ENCODE data around the gene SLCO3A1.

The SLCO3A1 gene

GRCh38 chr15:92079047-92079446 is 225.5 kb downstream of the SLCO3A1 start:
- Histone ChIP-seq H3K79me2 (ENCODE audit: control insufficient read depth, insufficient read depth, low read length) (no peaks in the 10 kb centered on the region), H3K4me3 (ENCODE audit: low read length) (no peak overlapping the region), H4K5ac (ENCODE audit: low read length) (no peak overlapping the region), H3K27me3 (ENCODE audit: insufficient read depth, low read length, poor library complexity) (no peaks in the 10 kb centered on the region), H3K9ac (ENCODE audit: low read length) (no peak overlapping the region), H3K23ac (ENCODE audit: low read length) (no peak overlapping the region), H2BK15ac (replicated peaks; ENCODE audit: low read depth) (no peak overlapping the region), H2AK5ac (ENCODE audit: low read length) (no peak overlapping the region), H3K36me3 (ENCODE audit: control insufficient read depth, insufficient read depth, low read length) (no peaks in the 10 kb centered on the region), H4K8ac (ENCODE audit: low read depth, low read length) (no peak overlapping the region), H3K79me1 (ENCODE audit: low read length) (no peaks in the 10 kb centered on the region), H3K4ac (ENCODE audit: low read depth, low read length) (no peak overlapping the region), H3K27ac (ENCODE audit: low read depth, low read length) (no peak overlapping the region), H2BK5ac (ENCODE audit: low read length) (no peak overlapping the region), H3K56ac (ENCODE audit: low read length) (no peak overlapping the region), H3K4me1 (ENCODE audit: control insufficient read depth, low read depth, low read length) (peaks cover 7% of the 10 kb centered on the region), H3K18ac (ENCODE audit: low read length) (no peak overlapping the region), H2BK120ac (ENCODE audit: low read depth, low read length) (no peak overlapping the region), H3K4me2 (ENCODE audit: low read length) (no peak overlapping the region)
- peak; percentile 77 for DNase-seq
- no CpG with 5 or more reads among the region's 3 CpGs for WGBS (ENCODE audit: extremely low coverage, insufficient coverage, low lambda C conversion rate)

DNA sequence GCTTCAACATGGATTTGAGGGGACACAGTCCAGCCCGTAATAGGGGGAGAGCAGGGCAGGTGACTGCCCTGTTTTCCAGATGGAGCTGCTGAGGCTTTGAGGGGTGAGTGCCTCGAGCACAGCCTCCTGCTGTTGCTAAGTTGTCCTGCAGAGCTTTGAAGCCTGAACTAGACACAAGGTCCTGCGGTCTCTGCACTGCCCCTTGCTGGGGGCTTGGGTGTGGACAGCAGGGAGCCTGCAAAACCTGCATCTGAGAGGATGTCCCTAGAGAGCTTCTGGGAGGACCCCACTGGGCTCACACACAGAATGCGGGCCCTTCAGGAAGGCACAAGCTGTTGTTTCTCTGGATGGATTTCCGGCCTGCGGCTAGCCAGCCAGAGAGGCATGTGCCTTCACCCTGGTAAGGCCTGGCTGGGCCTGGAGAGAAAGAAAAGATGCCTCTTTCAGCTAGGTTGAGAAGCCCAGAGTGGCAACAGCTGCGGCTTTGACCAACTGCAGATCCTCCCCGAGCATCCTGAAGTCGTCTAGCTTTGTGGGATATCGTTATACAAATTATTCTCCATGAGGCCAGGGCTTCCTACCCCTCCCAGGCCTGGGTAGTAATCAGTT is 226.2 kb downstream of the SLCO3A1 start:
- Histone ChIP-seq H3K4me1 (ENCODE audit: control insufficient read depth, low read depth, low read length) (peaks cover 5% of the 10 kb centered on the region), H3K27ac (ENCODE audit: low read depth, low read length) (no peak overlapping the region)

GRCh38 chr15:92082006-92082843 is 228.7 kb downstream of the SLCO3A1 start:
- Histone ChIP-seq H3K36me3 (ENCODE audit: control insufficient read depth, insufficient read depth, low read length) (no peaks in the 10 kb centered on the region), H3K79me1 (ENCODE audit: low read length) (no peaks in the 10 kb centered on the region), H3K27me3 (ENCODE audit: insufficient read depth, low read length, poor library complexity) (no peaks in the 10 kb centered on the region), H2BK15ac (replicated peaks; ENCODE audit: low read depth) (no peak overlapping the region), H3K4me3 (ENCODE audit: low read length) (no peak overlapping the region), H2AK5ac (ENCODE audit: low read length) (no peak overlapping the region), H3K56ac (ENCODE audit: low read length) (no peak overlapping the region), H3K27ac (ENCODE audit: low read depth, low read length) (no peak overlapping the region), H3K4me2 (ENCODE audit: low read length) (no peak overlapping the region), H3K18ac (ENCODE audit: low read length) (no peak overlapping the region), H3K4ac (ENCODE audit: low read depth, low read length) (no peak overlapping the region), H3K23ac (ENCODE audit: low read length) (no peak overlapping the region), H4K5ac (ENCODE audit: low read length) (no peak overlapping the region), H2BK5ac (ENCODE audit: low read length) (no peak overlapping the region), H2BK120ac (ENCODE audit: low read depth, low read length) (no peak overlapping the region), H4K8ac (ENCODE audit: low read depth, low read length) (no peak overlapping the region), H3K4me1 (ENCODE audit: control insufficient read depth, low read depth, low read length) (no peaks in the 10 kb centered on the region), H3K79me2 (ENCODE audit: control insufficient read depth, insufficient read depth, low read length) (no peaks in the 10 kb centered on the region), H3K9ac (ENCODE audit: low read length) (no peak overlapping the region)
- WGBS (ENCODE audit: extremely low coverage, insufficient coverage, low lambda C conversion rate), result no CpG with 5 or more reads among the region's 10 CpGs
- DNase-seq, result peak; percentile 81

More for the DNA sequence above, 226.2 kb downstream of the SLCO3A1 start:
- Histone ChIP-seq H3K4me3 (ENCODE audit: low read length) (no peak overlapping the region), H3K79me1 (ENCODE audit: low read length) (no peaks in the 10 kb centered on the region), H4K8ac (ENCODE audit: low read depth, low read length) (no peak overlapping the region), H3K4ac (ENCODE audit: low read depth, low read length) (no peak overlapping the region), H3K4me2 (ENCODE audit: low read length) (no peak overlapping the region), H3K27me3 (ENCODE audit: insufficient read depth, low read length, poor library complexity) (no peaks in the 10 kb centered on the region), H2BK5ac (ENCODE audit: low read length) (no peak overlapping the region), H3K79me2 (ENCODE audit: control insufficient read depth, insufficient read depth, low read length) (no peaks in the 10 kb centered on the region), H2BK15ac (replicated peaks; ENCODE audit: low read depth) (no peak overlapping the region), H3K9ac (ENCODE audit: low read length) (no peak overlapping the region), H4K5ac (ENCODE audit: low read length) (no peak overlapping the region), H3K36me3 (ENCODE audit: control insufficient read depth, insufficient read depth, low read length) (no peaks in the 10 kb centered on the region), H3K56ac (ENCODE audit: low read length) (no peak overlapping the region), H3K18ac (ENCODE audit: low read length) (no peak overlapping the region), H3K23ac (ENCODE audit: low read length) (no peak overlapping the region), H2AK5ac (ENCODE audit: low read length) (no peak overlapping the region), H2BK120ac (ENCODE audit: low read depth, low read length) (no peak overlapping the region)
- no CpG with 5 or more reads among the region's 10 CpGs for WGBS (ENCODE audit: extremely low coverage, insufficient coverage, low lambda C conversion rate)
- no peak for DNase-seq

- H3K27me3 ChIP-seq (ENCODE audit: insufficient read depth, low read length, poor library complexity), result no peaks in the 10 kb centered on the region
- H3K36me3 ChIP-seq (ENCODE audit: control insufficient read depth, insufficient read depth, low read length), result no peaks in the 10 kb centered on the region
- no peak overlapping the region for H4K5ac ChIP-seq (ENCODE audit: low read length)
- H2AK5ac ChIP-seq (ENCODE audit: low read length), result no peak overlapping the region
- H3K18ac ChIP-seq (ENCODE audit: low read length), result no peak overlapping the region
- no CpG with 5 or more reads among the region's 4 CpGs for WGBS (ENCODE audit: extremely low coverage, insufficient coverage, low lambda C conversion rate)
- no peak overlapping the region for H3K27ac ChIP-seq (ENCODE audit: low read depth, low read length)
- no peak overlapping the region for H2BK15ac ChIP-seq (replicated peaks; ENCODE audit: low read depth)
- H2BK120ac ChIP-seq (ENCODE audit: low read depth, low read length), result no peak overlapping the region
- no peak for DNase-seq
- H2BK5ac ChIP-seq (ENCODE audit: low read length), result no peak overlapping the region
- no peak overlapping the region for H3K4ac ChIP-seq (ENCODE audit: low read depth, low read length)
- no peak overlapping the region for H3K4me2 ChIP-seq (ENCODE audit: low read length)
- no peak overlapping the region for H3K4me3 ChIP-seq (ENCODE audit: low read length)
- H3K23ac ChIP-seq (ENCODE audit: low read length), result no peak overlapping the region
- H3K9ac ChIP-seq (ENCODE audit: low read length), result no peak overlapping the region
- no peak overlapping the region for H3K56ac ChIP-seq (ENCODE audit: low read length)
- no peak overlapping the region for H4K8ac ChIP-seq (ENCODE audit: low read depth, low read length)
- no peaks in the 10 kb centered on the region for H3K79me2 ChIP-seq (ENCODE audit: control insufficient read depth, insufficient read depth, low read length)
- H3K79me1 ChIP-seq (ENCODE audit: low read length), result no peaks in the 10 kb centered on the region
- H3K4me1 ChIP-seq (ENCODE audit: control insufficient read depth, low read depth, low read length), result no peaks in the 10 kb centered on the region
Observed at GRCh38 chr15:92083190-92083589, 229.7 kb downstream of the SLCO3A1 start.

- no peaks in the 10 kb centered on the region for H3K36me3 ChIP-seq (ENCODE audit: control insufficient read depth, insufficient read depth, low read length)
- H3K4me3 ChIP-seq (ENCODE audit: low read length), result no peak overlapping the region
- no peak overlapping the region for H3K27ac ChIP-seq (ENCODE audit: low read depth, low read length)
Observed at GRCh38 chr15:92087211-92087610, 233.7 kb downstream of the SLCO3A1 start.

More at GRCh38 chr15:92087211-92087610, 233.7 kb downstream of the SLCO3A1 start:
- H3K9ac ChIP-seq (ENCODE audit: low read length), result no peak overlapping the region
- H3K79me2 ChIP-seq (ENCODE audit: control insufficient read depth, insufficient read depth, low read length), result no peaks in the 10 kb centered on the region
- H3K56ac ChIP-seq (ENCODE audit: low read length), result no peak overlapping the region
- no peak overlapping the region for H3K4me2 ChIP-seq (ENCODE audit: low read length)
- H3K79me1 ChIP-seq (ENCODE audit: low read length), result no peaks in the 10 kb centered on the region
- H2BK120ac ChIP-seq (ENCODE audit: low read depth, low read length), result no peak overlapping the region
- H3K18ac ChIP-seq (ENCODE audit: low read length), result no peak overlapping the region
- no peak overlapping the region for H4K5ac ChIP-seq (ENCODE audit: low read length)
- no peaks in the 10 kb centered on the region for H3K27me3 ChIP-seq (ENCODE audit: insufficient read depth, low read length, poor library complexity)
- H3K4ac ChIP-seq (ENCODE audit: low read depth, low read length), result no peak overlapping the region
- no peak overlapping the region for H2AK5ac ChIP-seq (ENCODE audit: low read length)
- no peak overlapping the region for H2BK5ac ChIP-seq (ENCODE audit: low read length)
- no peak overlapping the region for H3K23ac ChIP-seq (ENCODE audit: low read length)
- H3K4me1 ChIP-seq (ENCODE audit: control insufficient read depth, low read depth, low read length), result no peaks in the 10 kb centered on the region
- no peak overlapping the region for H4K8ac ChIP-seq (ENCODE audit: low read depth, low read length)
- H2BK15ac ChIP-seq (replicated peaks; ENCODE audit: low read depth), result no peak overlapping the region
- WGBS (ENCODE audit: extremely low coverage, insufficient coverage, low lambda C conversion rate), result no CpG with 5 or more reads among the region's 2 CpGs
- no peak for DNase-seq
